NB4 (cell line): ENCODE measurements around the gene MAD1L1.

Experiments used
- CTCF ChIP-seq: IDR thresholded peaks from one replicate; pipeline ENCODE4 v1.5.1; 2012; ENCODE audit warnings: low read depth, low read length
- MYC ChIP-seq: IDR thresholded peaks from 2 replicates; pipeline ENCODE4 v1.6.1; 2011; ENCODE audit warnings: low read depth, low read length
- POLR2A ChIP-seq: IDR thresholded peaks from 2 replicates; pipeline ENCODE4 v1.6.1; 2011; ENCODE audit warnings: mild to moderate bottlenecking; ENCODE audit not compliant: insufficient read length; ENCODE audit errors: extremely low read depth

DNA sequence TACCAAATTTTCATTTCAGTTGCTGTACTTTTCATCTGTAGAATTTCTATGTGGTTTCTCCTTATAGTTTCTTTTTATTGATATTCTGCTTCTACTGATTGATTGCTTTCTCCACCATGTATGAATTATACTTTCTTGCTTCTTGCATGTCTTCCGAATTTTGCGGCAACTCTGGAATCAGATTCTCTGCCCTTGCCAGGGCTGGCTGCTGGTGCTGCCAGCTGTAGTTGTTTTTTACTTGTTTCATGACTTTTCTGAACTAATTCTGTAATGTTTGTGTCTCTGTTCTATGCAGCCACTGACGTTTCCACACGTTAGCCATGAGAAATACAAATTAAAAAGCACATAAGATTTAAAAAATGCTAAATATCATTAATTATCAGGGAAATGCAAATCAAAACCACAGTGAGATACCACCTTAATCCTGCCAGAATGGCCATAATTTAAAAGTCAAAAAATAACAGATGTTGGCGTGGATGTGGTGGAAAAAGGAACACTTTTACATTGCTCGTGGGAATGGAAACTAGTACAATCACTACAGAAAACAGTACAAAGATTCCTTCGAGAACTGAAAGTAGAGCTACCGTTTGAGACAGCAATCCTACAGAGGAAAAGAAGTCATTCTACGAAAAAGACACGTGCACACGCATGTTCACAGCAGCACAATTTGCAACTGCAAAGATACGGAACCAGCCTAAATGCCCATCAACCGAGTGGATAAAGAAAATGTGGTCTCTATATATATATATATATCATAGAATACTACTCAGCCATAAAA, 51.5 kb downstream of the MAD1L1 start:
- TF ChIP-seq CTCF (no peak), POLR2A (no peak), MYC (no peak)
